HG02885 (cell line): ENCODE results near the gene AUH.
"Not testable (repeated sequence)": the region's sequence is repeated elsewhere in the genome, so short reads cannot be mapped to it uniquely, and the experiment has no call there.

ENCODE experiments used
- ATAC-seq: cut with Tn5 transposase; IDR thresholded peaks from one replicate; pipeline ENCODE4 v1.9.1; 2021; ENCODE audit warnings: mild to moderate bottlenecking; ENCODE audit not compliant: unreplicated experiment, poor library complexity

AUH gene

GRCh38 chr9:91361291-91362050 lies at the start of gene AUH:
Gene AUH, minus strand, starts transcription at chr9:91361918. Its CDS starts 29 bp downstream, at chr9:91361889.
- peak; percentile 88 for ATAC-seq

GRCh38 chr9:91411096-91411771 lies 49.5 kb upstream of the AUH start:
- no peak for ATAC-seq

- no peak for ATAC-seq
These were observed 48.4 kb upstream of the AUH start for GRCh38 chr9:91410161-91410560.

- ATAC-seq, result no peak
These were observed 46.8 kb upstream of the AUH start for GRCh38 chr9:91408475-91408874.

- ATAC-seq, result no peak
These were observed 46.0 kb upstream of the AUH start for GRCh38 chr9:91407580-91408318.

- no peak for ATAC-seq
These were observed 43.8 kb upstream of the AUH start for GRCh38 chr9:91405343-91406077.

GRCh38 chr9:91403665-91404543 lies 42.2 kb upstream of the AUH start:
- no peak for ATAC-seq

- ATAC-seq, result no peak
These were observed 37.2 kb upstream of the AUH start for GRCh38 chr9:91398926-91399325.

- peak; percentile 75 for ATAC-seq
These were observed 34.1 kb upstream of the AUH start for GRCh38 chr9:91395553-91396471.

GRCh38 chr9:91395106-91395552 lies 33.4 kb upstream of the AUH start:
- ATAC-seq, result no peak

GRCh38 chr9:91393826-91394225 lies 32.1 kb upstream of the AUH start:
- ATAC-seq, result no peak

GRCh38 chr9:91392435-91392834 lies 30.7 kb upstream of the AUH start:
- ATAC-seq, result no peak

GRCh38 chr9:91391818-91392217 lies 30.1 kb upstream of the AUH start:
- no peak for ATAC-seq

GRCh38 chr9:91391412-91391811 lies 29.7 kb upstream of the AUH start:
- ATAC-seq, result no peak

- not testable (repeated sequence) for ATAC-seq
These were observed 28.0 kb upstream of the AUH start for GRCh38 chr9:91389686-91390085.

- no peak for ATAC-seq
These were observed 25.0 kb upstream of the AUH start for GRCh38 chr9:91386765-91387164.

- ATAC-seq, result no peak
These were observed 23.2 kb upstream of the AUH start for GRCh38 chr9:91384954-91385353.

GRCh38 chr9:91383577-91383976 lies 21.9 kb upstream of the AUH start:
- no peak for ATAC-seq
